ENCODE measurements around the gene COBLL1. TPM values are rescaled to one million over a fixed set of nuclear protein-coding genes. Genes with fewer than 3 reads are reported as not detected.

COBLL1 gene
- total and polyA plus RNA-seq, 2 of the 4 experiments (the other 2 are of a cell fraction), result 0.79 to 1.1 TPM

- no peak for TF ChIP-seq USF2 (IDR thresholded peaks at IDR 0.05; ENCODE audit: low read depth, low read length)
- TF ChIP-seq NFE2L2 (IDR thresholded peaks at IDR 0.05; ENCODE audit: low read depth, low read length), result no peak
- no peak for TF ChIP-seq SMC3 (IDR thresholded peaks at IDR 0.05; ENCODE audit: low read depth, low read length)
- no peak for TF ChIP-seq RAD21 (IDR thresholded peaks at IDR 0.05; ENCODE audit: low read length)
- TF ChIP-seq CEBPB (IDR thresholded peaks at IDR 0.05; ENCODE audit: low read depth, low read length), result no peak
- TF ChIP-seq FOS (IDR thresholded peaks at IDR 0.05; ENCODE audit: low read depth, low read length), result no peak
Measured at GRCh38 chr2:164752956-164753355, 88.7 kb downstream of the COBLL1 start (continued).
